Fibroblast of skin of right quadriceps (primary cell): ENCODE measurements around the gene SIK2.

Experiments used
- DNase-seq: peaks from one replicate; pipeline ENCODE4 v3.0.0-alpha.2; 2013

The SIK2 gene

GRCh38 chr11:111582881-111583280 lies 19.4 kb upstream of the SIK2 start:
- no peak for DNase-seq

- DNase-seq: peak; percentile 90
Measured at GRCh38 chr11:111585371-111585770, 16.9 kb upstream of the SIK2 start.

GRCh38 chr11:111586388-111586831 lies 15.8 kb upstream of the SIK2 start:
- DNase-seq: peak; percentile 54

- DNase-seq: no peak
Measured at GRCh38 chr11:111589114-111589513, 13.1 kb upstream of the SIK2 start.

GRCh38 chr11:111589886-111590499 lies 12.3 kb upstream of the SIK2 start:
- DNase-seq: no peak

GRCh38 chr11:111591187-111591960 lies 10.9 kb upstream of the SIK2 start:
- DNase-seq: no peak

- no peak for DNase-seq
Measured at GRCh38 chr11:111592491-111592890, 9.8 kb upstream of the SIK2 start.

GRCh38 chr11:111596319-111596718 lies 5.9 kb upstream of the SIK2 start:
- DNase-seq: no peak

GRCh38 chr11:111598148-111598547 lies 4.1 kb upstream of the SIK2 start:
- no peak for DNase-seq

GRCh38 chr11:111598559-111598958 lies 3.7 kb upstream of the SIK2 start:
- peak; percentile 68 for DNase-seq

GRCh38 chr11:111601636-111601978 lies 642 bp upstream of the SIK2 start:
- peak; percentile 2 for DNase-seq

GRCh38 chr11:111602865-111603610 lies 789 bp downstream of the SIK2 start:
- DNase-seq: peak; percentile 13

- no peak for DNase-seq
Measured at GRCh38 chr11:111603611-111604130, 1.4 kb downstream of the SIK2 start.

GRCh38 chr11:111604392-111605009 lies 2.3 kb downstream of the SIK2 start:
- peak; percentile 48 for DNase-seq

- DNase-seq: no peak
Measured at GRCh38 chr11:111605681-111606080, 3.4 kb downstream of the SIK2 start.

GRCh38 chr11:111606986-111607385 lies 4.7 kb downstream of the SIK2 start:
- DNase-seq: no peak

- DNase-seq: no peak
Measured at GRCh38 chr11:111607751-111608150, 5.5 kb downstream of the SIK2 start.

GRCh38 chr11:111612224-111612623 lies 10.0 kb downstream of the SIK2 start:
- DNase-seq: no peak

GRCh38 chr11:111617286-111617685 lies 15.0 kb downstream of the SIK2 start:
- DNase-seq: no peak

- DNase-seq: no peak
Measured at GRCh38 chr11:111620518-111620917, 18.3 kb downstream of the SIK2 start.

- DNase-seq: no peak
Measured at GRCh38 chr11:111623527-111624030, 21.3 kb downstream of the SIK2 start.

GRCh38 chr11:111624608-111625007 lies 22.4 kb downstream of the SIK2 start:
- DNase-seq: no peak

GRCh38 chr11:111627591-111627990 lies 25.3 kb downstream of the SIK2 start:
- peak; percentile 27 for DNase-seq
